DMS114 treated with DMSO at 0.1 percent for 48 hours (cell line): ENCODE results near the gene OR4C45.
"Not testable (repeated sequence)": the region's sequence is repeated elsewhere in the genome, so short reads cannot be mapped to it uniquely, and the experiment has no call there.

Source experiments
- DNase-seq: peaks from one replicate; lab custom pipeline; 2025; ENCODE audit not compliant: unreplicated experiment; lab: John Stamatoyannopoulos, UW

The OR4C45 gene

DNA sequence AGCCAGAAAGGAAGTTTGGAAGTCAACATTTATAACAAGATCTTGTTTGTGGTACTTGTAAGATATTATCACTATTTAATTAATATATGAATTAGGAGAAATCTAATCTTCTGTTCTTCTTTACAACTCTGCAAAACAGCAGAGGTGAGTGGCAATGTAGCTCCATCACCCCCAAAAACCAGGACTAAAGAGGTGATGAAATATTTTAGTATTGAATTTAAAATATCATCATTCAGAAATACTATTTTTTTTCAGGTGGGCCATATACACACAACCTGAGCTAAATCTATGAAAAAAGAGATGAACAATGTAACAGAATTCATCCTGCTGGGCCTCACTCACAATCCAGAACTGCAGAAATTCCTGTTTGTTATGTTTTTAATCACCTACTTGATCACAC is at the start of gene OR4C45:
Gene OR4C45 (plus strand): TSS at position 301 of the 400 bp plus-strand sequence.
- DNase-seq, result no peak

DNA sequence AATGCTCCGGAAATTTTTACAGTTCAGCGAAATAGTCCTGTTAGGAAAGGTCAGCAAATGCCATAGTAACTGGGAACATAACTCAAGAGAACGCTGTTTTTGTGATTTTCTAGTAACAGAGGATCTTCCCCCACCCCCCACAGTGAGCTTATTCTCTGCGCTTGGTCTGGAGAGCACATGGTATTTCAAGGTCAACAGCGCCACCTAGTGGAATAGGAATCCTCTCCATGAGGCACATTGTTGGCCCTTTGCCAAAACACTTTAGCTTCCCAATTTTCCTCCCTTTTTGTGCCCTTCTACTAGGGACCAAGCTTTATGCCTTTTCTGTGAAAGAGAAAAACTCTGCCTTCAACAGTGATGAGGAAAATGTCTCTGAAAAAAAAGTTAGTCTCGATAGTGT is 37.1 kb upstream of the OR4C45 start:
- peak; percentile 9 for DNase-seq

DNA sequence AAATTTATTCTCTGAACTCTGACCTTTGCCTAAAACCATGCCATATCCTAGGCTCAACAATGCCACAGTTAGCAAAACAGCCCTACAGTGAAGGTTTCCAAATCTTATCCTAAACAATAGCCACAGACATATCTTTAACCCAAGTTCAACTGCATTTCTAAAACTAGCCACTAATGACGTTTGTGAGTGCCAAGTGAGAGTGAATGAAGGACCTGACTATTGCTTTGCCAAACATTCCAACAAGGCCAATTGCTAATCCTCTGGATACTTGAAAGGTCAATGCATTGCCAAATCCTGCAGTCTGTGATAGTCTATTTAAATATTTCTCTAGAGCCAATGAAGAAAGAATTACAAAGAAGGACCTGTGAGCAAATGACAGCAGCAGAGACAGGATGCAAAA is 2.5 kb upstream of the OR4C45 start:
- DNase-seq, result no peak

- not testable (repeated sequence) for DNase-seq
Observed at GRCh38 chr11:50036239-50036638, 3.6 kb downstream of the OR4C45 start.

DNA sequence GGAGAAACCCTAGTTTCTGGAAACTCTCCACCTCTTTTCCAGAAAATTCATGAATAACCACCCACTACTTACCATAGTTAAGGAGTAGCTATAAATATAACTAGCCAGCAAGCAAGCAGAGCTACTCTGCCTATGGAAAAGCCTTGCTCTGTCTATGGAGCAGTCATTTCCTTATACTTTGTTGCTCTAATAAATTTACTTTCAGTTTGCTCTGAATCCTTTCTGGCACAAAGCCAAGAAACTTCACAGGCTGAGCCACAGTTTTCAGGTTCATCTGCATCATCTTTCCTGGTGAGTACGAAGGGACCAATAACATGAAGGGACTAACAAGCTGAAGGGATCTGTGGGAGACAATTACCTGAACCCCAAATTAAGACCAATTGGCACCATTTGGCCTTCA is 4.6 kb downstream of the OR4C45 start:
- DNase-seq, result no peak

DNA sequence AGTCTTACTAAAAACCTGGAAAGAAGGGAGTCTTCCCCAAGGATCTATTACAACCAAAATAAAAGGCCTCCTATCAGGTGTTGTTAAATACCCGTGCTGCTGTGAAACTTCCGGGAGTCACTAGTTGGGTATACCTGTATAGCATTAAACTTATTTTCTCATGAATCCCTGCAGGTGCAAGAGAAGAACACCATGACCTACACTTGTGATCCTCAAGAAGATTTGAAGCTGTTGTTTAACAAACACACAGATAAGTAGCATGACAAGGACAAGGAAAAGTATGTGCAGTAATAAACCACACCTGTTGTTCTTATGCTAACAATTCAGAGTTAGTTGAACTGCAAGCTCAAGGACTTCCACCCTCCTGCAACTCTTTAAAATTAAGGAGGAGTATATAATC is 12.0 kb downstream of the OR4C45 start:
- no peak for DNase-seq

- not testable (repeated sequence) for DNase-seq
Observed at GRCh38 chr11:50063056-50063455, 30.4 kb downstream of the OR4C45 start.

- no peak for DNase-seq
Observed at GRCh38 chr11:50070389-50070788, 37.7 kb downstream of the OR4C45 start.

DNA sequence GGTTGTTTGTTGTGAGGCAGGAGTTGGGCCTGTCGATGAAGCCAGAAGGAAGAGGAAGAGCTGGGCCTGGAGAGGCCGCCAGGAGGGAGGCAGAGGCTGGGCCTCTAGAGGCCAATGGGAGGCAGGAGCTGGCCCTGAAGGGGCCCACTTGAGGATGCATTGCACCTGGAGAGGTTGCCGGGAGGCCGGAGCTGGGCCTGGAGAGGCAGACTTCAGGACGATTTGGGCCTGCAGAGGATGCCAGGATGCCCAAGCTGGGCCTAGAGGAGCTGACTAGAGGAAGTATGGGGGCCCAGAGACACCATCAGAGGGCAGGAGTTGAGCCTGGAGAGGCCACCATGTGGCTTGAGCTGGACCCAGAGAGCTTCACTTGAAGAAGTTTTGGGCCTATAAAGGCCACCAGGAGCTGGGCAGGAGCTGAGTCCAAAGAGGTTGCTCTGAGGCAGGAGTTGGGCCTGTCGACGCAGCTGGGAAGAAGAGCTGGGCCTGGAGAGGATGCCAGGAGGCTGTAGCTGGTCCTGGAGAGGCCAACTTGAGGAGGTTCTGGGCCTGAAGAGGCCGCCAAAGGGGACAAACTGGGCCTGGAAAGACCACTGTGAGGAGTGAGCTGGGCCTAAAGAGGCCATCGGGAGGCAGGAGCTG is 39.0 kb downstream of the OR4C45 start:
- no peak for DNase-seq

DNA sequence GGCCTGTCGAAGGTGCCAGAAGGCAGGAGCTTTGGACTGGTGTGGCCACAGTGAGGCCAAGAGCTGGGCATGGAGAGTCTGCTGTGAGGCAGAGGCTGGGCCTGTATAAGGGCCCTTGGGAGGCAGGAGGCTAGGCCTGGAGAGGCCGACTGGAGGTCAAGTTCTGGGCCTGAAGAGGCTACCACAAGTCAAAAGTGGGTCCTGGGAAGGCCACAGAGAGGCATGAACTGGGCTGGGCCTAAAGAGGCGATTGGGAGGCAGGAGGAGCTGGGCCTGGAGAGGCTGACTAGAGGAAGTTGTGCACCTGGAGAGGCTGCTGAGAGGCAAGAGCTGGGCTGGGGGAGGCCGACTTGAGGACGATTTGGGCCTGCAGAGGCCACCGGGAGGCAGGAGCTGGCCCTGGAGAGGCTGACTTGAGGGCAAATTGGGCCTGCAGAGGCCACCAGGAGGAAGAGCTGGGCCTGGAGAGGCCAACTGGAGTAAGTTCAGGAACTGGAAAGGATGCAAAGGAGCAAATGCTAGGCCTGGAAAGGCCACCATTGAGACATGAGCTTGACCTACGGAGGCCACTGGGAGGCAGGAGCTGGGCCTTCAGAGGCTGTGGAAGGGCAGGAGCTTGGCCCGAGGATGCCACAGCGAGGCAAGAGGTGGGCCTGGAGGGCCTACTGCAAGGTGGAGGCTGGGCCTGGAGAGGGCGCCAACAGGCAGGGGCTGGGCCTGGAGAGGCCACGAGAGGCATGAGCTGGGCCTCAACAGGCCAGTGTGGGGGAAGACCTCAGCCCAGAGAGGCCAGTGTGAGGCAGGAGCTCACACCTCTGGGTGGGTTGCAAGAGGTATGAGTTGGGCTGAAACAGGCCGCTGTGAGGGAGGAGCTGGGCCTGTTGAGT is 39.8 kb downstream of the OR4C45 start:
- DNase-seq, result no peak

DNA sequence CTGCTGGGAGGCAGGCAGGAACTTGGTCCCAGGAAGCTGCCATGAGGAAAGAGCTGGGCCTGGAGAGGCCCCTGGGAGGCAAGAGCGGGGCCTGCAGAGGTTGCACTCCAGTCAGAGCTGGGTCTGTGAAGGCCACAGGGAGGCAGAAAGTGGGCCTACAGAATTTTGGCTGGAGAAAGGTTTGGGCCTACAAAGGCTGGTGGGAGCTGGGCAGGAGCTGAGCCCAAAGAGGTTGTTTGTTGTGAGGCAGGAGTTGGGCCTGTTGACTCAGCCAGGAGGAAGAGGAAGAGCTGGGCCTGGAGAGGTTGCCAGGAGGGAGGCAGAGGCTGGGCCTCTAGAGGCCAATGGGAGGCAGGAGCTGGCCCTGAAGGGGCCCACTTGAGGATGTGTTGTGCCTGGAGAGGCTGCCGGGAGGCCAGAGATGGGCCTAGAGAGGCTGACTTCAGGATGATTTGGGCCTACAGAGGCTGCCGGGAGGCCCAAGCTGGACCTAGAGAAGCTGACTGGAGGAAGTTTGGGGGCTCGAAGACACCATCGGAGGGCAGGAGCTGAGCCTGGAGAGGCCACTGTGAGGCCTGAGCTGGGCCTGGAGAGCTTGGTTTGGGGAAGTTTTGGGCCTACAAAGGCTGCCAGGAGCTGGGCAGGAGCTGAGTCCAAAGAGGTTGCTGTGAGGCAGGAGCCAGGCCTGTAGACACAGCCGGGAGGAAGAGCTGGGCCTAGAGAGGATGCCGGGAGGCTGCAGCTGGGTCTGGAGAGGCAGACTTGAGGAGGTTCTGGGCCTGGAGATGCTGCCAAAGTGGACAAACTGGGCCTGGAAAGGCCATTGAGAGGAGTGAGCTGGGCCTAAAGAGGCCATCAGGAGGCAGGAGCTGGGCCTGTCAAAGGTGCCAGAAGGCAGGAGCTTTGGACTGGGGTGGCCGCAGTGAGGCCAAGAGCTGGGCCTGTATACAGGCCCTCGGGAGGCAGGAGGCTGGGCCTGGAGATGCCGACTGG is 40.7 kb downstream of the OR4C45 start:
- DNase-seq, result no peak

DNA sequence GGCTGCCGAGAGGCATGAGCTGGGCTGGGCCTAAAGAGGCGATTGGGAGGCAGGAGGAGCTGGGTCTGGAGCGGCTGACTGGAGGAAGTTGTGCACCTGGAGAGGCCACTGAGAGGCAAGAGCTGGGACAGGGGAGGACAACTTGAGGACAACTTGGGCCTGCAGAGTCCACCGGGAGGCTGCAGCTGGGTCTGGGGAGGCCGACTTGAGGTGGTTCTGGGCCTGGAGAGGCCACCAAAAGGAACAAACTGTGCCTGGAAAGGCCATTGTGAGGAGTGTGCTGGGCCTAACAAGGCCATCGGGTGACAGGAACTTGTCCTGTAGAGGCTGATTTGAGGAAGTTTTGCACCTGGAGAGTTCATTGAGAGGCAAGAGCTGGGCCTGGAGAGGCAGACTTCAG is 41.5 kb downstream of the OR4C45 start:
- DNase-seq, result no peak

- no peak for DNase-seq
Observed at GRCh38 chr11:50075856-50076255, 43.2 kb downstream of the OR4C45 start.

DNA sequence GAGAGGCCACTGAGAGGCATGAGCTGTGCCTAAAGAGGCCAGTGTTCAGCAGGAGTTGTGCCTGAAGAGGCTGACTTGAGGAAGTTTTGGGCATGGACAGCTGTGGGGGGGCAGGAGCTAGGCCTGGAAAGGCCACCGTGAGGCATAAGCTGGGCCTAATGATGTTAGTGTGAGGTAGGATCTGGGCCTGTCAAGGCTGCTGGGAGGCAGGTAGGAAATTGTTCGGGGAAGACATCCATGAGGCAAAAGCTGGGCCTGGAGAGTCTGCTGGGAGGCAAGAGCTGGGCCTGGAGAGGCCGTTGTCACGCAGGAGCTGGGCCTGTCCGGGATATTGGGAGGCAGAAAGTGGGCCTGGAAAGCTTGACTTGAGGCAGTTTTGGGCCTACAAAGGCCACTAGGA is 44.9 kb downstream of the OR4C45 start:
- no peak for DNase-seq

DNA sequence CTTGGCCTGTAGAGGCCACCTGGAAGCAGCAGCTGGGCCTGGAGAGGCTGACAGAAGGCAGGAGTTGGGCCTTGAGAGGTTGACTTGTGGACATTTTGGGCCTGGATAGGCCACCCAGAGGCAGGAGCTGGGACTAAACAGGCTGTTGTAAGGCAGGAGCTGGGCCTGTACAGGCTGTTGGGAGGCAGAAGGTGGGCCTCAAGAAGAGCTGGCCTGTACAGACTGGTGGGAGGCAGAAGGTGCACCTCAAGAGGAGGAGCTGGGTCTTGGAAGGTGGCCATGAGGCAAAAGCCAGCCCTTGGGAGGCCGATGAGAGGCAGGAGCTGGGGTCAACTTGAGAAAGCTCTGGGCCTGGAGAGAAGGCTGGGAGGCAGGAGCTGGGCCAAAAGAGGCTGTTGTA is 45.3 kb downstream of the OR4C45 start:
- no peak for DNase-seq

- DNase-seq, result not testable (repeated sequence)
Observed at GRCh38 chr11:50078946-50079345, 46.3 kb downstream of the OR4C45 start.

GRCh38 chr11:50080256-50080655 is 47.6 kb downstream of the OR4C45 start:
- DNase-seq, result no peak
